ENCODE results near the gene PRADC1.

DNA sequence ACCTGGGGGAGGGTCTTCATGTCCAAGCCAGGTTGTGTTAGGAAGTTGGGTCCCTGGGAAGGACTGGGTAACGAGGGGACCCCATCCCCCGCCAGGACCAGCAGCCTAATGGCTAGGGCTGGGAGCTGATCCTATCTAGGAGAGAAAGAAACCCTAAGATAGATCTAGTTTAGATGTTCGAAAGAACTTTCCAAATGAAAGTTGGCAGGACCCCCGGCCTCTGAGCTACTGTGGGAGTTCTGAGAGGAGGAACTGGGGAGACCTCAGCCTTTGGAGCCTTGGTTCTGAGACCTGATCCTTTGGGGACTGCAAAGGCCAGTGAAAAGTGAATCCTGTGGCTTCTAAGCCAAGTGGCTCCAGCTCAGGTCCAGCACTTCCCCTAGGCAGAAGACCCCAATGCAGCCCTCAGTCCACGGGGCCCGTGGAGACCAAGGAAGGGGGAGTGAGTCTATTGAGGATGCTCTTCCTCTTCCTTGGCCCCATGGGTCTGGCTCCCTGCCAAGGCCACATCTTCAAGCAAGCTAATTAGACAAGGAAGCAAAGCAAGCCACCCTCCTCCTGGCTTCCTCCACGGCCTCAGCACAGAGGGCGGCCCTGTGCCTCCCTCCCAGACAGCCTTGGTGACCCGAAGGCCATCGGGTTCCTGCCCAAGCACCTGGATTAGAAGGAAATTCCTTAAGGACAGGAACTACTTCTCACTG is 24.5 kb upstream of the PRADC1 start:
- TF ChIP-seq, protein P1, sequence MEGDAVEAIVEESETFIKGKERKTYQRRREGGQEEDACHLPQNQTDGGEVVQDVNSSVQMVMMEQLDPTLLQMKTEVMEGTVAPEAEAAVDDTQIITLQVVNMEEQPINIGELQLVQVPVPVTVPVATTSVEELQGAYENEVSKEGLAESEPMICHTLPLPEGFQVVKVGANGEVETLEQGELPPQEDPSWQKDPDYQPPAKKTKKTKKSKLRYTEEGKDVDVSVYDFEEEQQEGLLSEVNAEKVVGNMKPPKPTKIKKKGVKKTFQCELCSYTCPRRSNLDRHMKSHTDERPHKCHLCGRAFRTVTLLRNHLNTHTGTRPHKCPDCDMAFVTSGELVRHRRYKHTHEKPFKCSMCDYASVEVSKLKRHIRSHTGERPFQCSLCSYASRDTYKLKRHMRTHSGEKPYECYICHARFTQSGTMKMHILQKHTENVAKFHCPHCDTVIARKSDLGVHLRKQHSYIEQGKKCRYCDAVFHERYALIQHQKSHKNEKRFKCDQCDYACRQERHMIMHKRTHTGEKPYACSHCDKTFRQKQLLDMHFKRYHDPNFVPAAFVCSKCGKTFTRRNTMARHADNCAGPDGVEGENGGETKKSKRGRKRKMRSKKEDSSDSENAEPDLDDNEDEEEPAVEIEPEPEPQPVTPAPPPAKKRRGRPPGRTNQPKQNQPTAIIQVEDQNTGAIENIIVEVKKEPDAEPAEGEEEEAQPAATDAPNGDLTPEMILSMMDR (IDR thresholded peaks at IDR 0.05): no peak
- no peak for TF ChIP-seq POLR2A (IDR thresholded peaks at IDR 0.05)
- no peak for TF ChIP-seq POLR2AphosphoS5 (IDR thresholded peaks at IDR 0.05)
